Amniotic stem cell (primary cell): Measurements from ENCODE around the gene VAC14.
A peak's percentile ranks its signal among the peaks of the same experiment; 100 is the strongest.

Source experiments
- DNase-seq: peaks from one replicate; lab custom pipeline; 2025; lab: John Stamatoyannopoulos, UW

VAC14 gene

GRCh38 chr16:70705056-70705455 is 95.9 kb downstream of the VAC14 start:
- no peak for DNase-seq

GRCh38 chr16:70704586-70704985 is 96.4 kb downstream of the VAC14 start:
- no peak for DNase-seq

- no peak for DNase-seq
Observed at GRCh38 chr16:70703835-70704381, 97.0 kb downstream of the VAC14 start.

GRCh38 chr16:70703041-70703834 is 97.7 kb downstream of the VAC14 start:
- peak; percentile 88 for DNase-seq

- DNase-seq: no peak
Observed at GRCh38 chr16:70702624-70703023, 98.3 kb downstream of the VAC14 start.

GRCh38 chr16:70701998-70702397 is 99.0 kb downstream of the VAC14 start:
- no peak for DNase-seq

- DNase-seq: no peak
Observed at GRCh38 chr16:70701596-70701995, 99.4 kb downstream of the VAC14 start.

- DNase-seq: no peak
Observed at GRCh38 chr16:70701036-70701435, 99.9 kb downstream of the VAC14 start.

GRCh38 chr16:70700101-70701020 is 100.6 kb downstream of the VAC14 start:
- DNase-seq: no peak

- no peak for DNase-seq
Observed at GRCh38 chr16:70699696-70700095, 101.3 kb downstream of the VAC14 start.

GRCh38 chr16:70698901-70699300 is 102.1 kb downstream of the VAC14 start:
- no peak for DNase-seq

- DNase-seq: no peak
Observed at GRCh38 chr16:70697594-70698170, 103.3 kb downstream of the VAC14 start.

GRCh38 chr16:70696952-70697593 is 103.9 kb downstream of the VAC14 start:
- no peak for DNase-seq

GRCh38 chr16:70696355-70696754 is 104.6 kb downstream of the VAC14 start:
- DNase-seq: no peak

GRCh38 chr16:70695331-70696070 is 105.5 kb downstream of the VAC14 start:
- DNase-seq: no peak

- no peak for DNase-seq
Observed at GRCh38 chr16:70694868-70695218, 106.1 kb downstream of the VAC14 start.

- peak; percentile 63 for DNase-seq
Observed at GRCh38 chr16:70694088-70694867, 106.7 kb downstream of the VAC14 start.

- no peak for DNase-seq
Observed at GRCh38 chr16:70692873-70693671, 107.9 kb downstream of the VAC14 start.

- no peak for DNase-seq
Observed at GRCh38 chr16:70692130-70692872, 108.7 kb downstream of the VAC14 start.
